HepG2 (cell line): ENCODE results near the gene FNDC3B. TPM values are rescaled to one million over a fixed set of nuclear protein-coding genes. Genes with fewer than 3 reads are reported as not detected.
"Not testable (repeated sequence)": the region's sequence is repeated elsewhere in the genome, so short reads cannot be mapped to it uniquely, and the experiment has no call there.

Experiments
- ATAC-seq: fragments of 200-7000 bp; cut with Tn5 transposase; 3 replicates; pipeline ENCODE4 v1.9.1; 2020; ENCODE audit warnings: mild to moderate bottlenecking, moderate library complexity
- BruUV-seq: library from RNA; stranded (reverse); fragments of 400-500 nt; replicated peaks from 2 replicates; lab custom pipeline; 2021; lab: Mats Ljungman, UMichigan
- CTCF ChIA-PET: fragments of 300-600 bp; formaldehyde crosslinking; extraction: SDS; loops from one replicate; lab custom pipeline; 2021; ENCODE audit warnings: low total read pairs, inconsistent platforms, low intra/inter-chr PET ratio; lab: Yijun Ruan, JAX
- POLR2A ChIA-PET: fragments of 350-600 bp; sonication (Branson Sonifier 250); formaldehyde crosslinking; loops from one replicate; lab custom pipeline; 2020; ENCODE audit warnings: antibody characterized with exemption, inconsistent platforms; lab: Yijun Ruan, JAX
- DNase-seq: peaks from one replicate; pipeline ENCODE4 v3.0.0-alpha.2; 2015; ENCODE audit warnings: low spot score
- FAIRE-seq: peaks from 3 replicates; lab custom pipeline; 2011; peaks lifted over from hg19 to GRCh38; lab: Jason Lieb, UNC
- H2AFZ ChIP-seq: one replicate; pipeline ENCODE4 v1.6.1; 2011; ENCODE audit warnings: low read length, inconsistent platforms
- H3K27ac ChIP-seq: fragments of 300-600 bp; 3 replicates; pipeline ENCODE4 v1.8.0; 2011; ENCODE audit warnings: mixed run types, mild to moderate bottlenecking, mixed read lengths, low read length, inconsistent platforms; ENCODE audit not compliant: insufficient read depth; ENCODE audit errors: extremely low read length
- H3K27me3 ChIP-seq, 2 experiments: fragments of 200-600 bp in 1 of 2; 2 replicates in 1 of 2; 3 replicates in 1 of 2; pipeline versions ENCODE4 v1.6.0 to v1.8.0; 2011; ENCODE audit warnings: low read length in 2 of 2, mild to moderate bottlenecking in 2 of 2, moderate library complexity in 2 of 2, inconsistent platforms in 1 of 2; ENCODE audit not compliant: insufficient read depth in 2 of 2, control insufficient read depth in 1 of 2
- H3K36me3 ChIP-seq, 2 experiments: fragments of 200-600 bp in 1 of 2; replicated peaks in 1 of 2; 2 replicates in 1 of 2; 3 replicates in 1 of 2; pipeline versions ENCODE4 v1.5.1 to v1.8.0; 2011; ENCODE audit warnings: low read length in 2 of 2, inconsistent platforms in 1 of 2; ENCODE audit not compliant: insufficient read depth in 2 of 2, control insufficient read depth in 1 of 2
- H3K4me1 ChIP-seq: 2 replicates; pipeline ENCODE4 v1.5.1; 2012; ENCODE audit warnings: low read length, inconsistent platforms; ENCODE audit not compliant: insufficient read depth
- H3K4me2 ChIP-seq: 2 replicates; pipeline ENCODE4 v1.6.0; 2011; ENCODE audit warnings: low read depth, low read length, inconsistent platforms
- H3K4me3 ChIP-seq, 3 experiments: fragments of 200-600 bp in 1 of 3; sonication (generic), shearing (Covaris generic) in 1 of 3; replicated peaks in 1 of 3; 2 replicates each; pipeline ENCODE4 v1.5.1; 2011 to 2016; ENCODE audit warnings: low read length in 3 of 3, inconsistent platforms in 2 of 3, low read depth in 2 of 3, mild to moderate bottlenecking in 2 of 3, control low read depth in 1 of 3, mixed read lengths in 1 of 3; ENCODE audit not compliant: insufficient read depth in 1 of 3
- H3K79me2 ChIP-seq: one replicate; pipeline ENCODE4 v1.6.1; 2011; ENCODE audit warnings: low read length, inconsistent platforms; ENCODE audit not compliant: insufficient read depth
- H3K9ac ChIP-seq: 2 replicates; pipeline ENCODE4 v1.6.0; 2011; ENCODE audit warnings: mild to moderate bottlenecking, low read depth, low read length, inconsistent platforms; ENCODE audit not compliant: insufficient read depth
- H3K9me3 ChIP-seq: 2 replicates; pipeline ENCODE4 v1.5.1; 2012; ENCODE audit warnings: mild to moderate bottlenecking, low read length
- H4K20me1 ChIP-seq: 2 replicates; pipeline ENCODE4 v1.6.0; 2011; ENCODE audit warnings: inconsistent platforms, mild to moderate bottlenecking, low read length, moderate library complexity; ENCODE audit not compliant: insufficient read depth
- IRF2 ChIP-seq: IDR thresholded peaks from 2 replicates; pipeline ENCODE4 v1.6.1; 2018; ENCODE audit warnings: missing genetic modification reagents, missing compliant biosample characterization
- RBM22 ChIP-seq: fragments of 200-400 bp; formaldehyde crosslinking; optimal IDR thresholded peaks from 2 replicates; pipeline ENCODE3; 2017; ENCODE audit warnings: mild to moderate bottlenecking, low read length, moderate library complexity
- WGBS: methylation state at CpG from one replicate; pipeline ENCODE4 v1.1.6; 2017; ENCODE audit warnings: low lambda C conversion rate; 5-methylcytosine and 5-hydroxymethylcytosine counted together
- in situ Hi-C: cut with HindIII; loops from 2 replicates; pipeline ENCODE4 v1.10.0; 2017; ENCODE audit warnings: low pct_unique_long_range_greater_than_20kb; ENCODE audit not compliant: extremely low pct_ligation_motif_present
- intact Hi-C: fragments of 100-400 bp; cut with micrococcal nuclease; formaldehyde crosslinking; loops from one replicate; pipeline ENCODE4 v1.10.0; 2022; ENCODE audit not compliant: unreplicated experiment
- polyA plus RNA-seq, 8 experiments: library from polyadenylated mRNA; depleted of rRNA in 3 of 8; stranded (reverse) in 7 of 8; unstranded in 1 of 8; fragments of >200 nt; fragmentation: Illumina TruSeq in 4 of 8; extraction: Trizol in 4 of 8; gene quantifications; 2 replicates each; pipeline versions ENCODE4 v1.2.1 to v1.2.3, GENCODE V29; 2011 to 2016; ENCODE audit warnings: low read depth in 4 of 8, missing spikeins in 1 of 8, mixed read lengths in 1 of 8; ENCODE audit not compliant: insufficient read depth in 1 of 8
- total RNA-seq, 5 experiments: library from RNA; depleted of rRNA; stranded (reverse); fragments of >200 nt; fragmentation: Illumina TruSeq; extraction: Trizol; gene quantifications; 2 replicates each; pipeline ENCODE4 v1.2.3, GENCODE V29; 2016; ENCODE audit warnings: low read depth in 1 of 5
- TF ChIP-seq, protein P1 (sequence below): fragments of 450-650 bp; IDR thresholded peaks from 2 replicates; pipeline ENCODE4 v1.6.1; 2017; ENCODE audit warnings: mild to moderate bottlenecking

FNDC3B gene
- total and polyA plus RNA-seq, 2 of the 13 experiments (the other 11 are each of a cell fraction or from before 2014, with no cell fraction given): 74.8 to 103 TPM

DNA sequence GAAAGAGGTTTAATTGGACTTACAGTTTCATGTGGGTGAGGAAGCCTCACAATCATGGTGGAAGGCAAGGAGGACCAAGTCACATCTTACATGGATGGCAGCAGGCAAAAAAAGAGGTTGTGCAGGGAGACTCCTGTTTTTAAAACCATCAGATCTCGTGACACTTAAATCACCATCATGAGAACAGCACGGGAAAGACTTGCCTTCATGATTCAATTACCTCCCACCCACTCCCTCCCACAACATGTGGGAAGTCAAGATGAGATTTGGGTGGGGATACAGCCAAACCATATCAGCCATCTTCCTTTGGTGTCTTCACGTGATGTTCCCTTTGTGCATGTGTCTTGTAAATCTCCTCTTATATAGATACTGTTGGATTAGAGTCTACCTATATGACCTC is 204.0 kb downstream of the FNDC3B start:
- H2AFZ ChIP-seq, POLR2A ChIA-PET, ATAC-seq, H3K27ac ChIP-seq, H3K4me2 ChIP-seq, intact Hi-C loops, H3K4me3 ChIP-seq, BruUV-seq, DNase-seq, H3K9me3 ChIP-seq, in situ Hi-C loops, FAIRE-seq, CTCF ChIA-PET, H3K9ac ChIP-seq, H3K4me1 ChIP-seq, H3K27me3 ChIP-seq: not testable (repeated sequence)
- peaks cover 36 to 75% of the 10 kb centered on the region in 2 experiments for H3K36me3 ChIP-seq
- peaks cover 93% of the 10 kb centered on the region for H4K20me1 ChIP-seq
- 67% methylated on average over 3 of the region's 3 CpGs for WGBS
- TF ChIP-seq RBM22: peak; percentile 37
- TF ChIP-seq IRF2 (CRISPR knock-in tag): 0 out of 2 replicates have a peak, but pooled peaks have one; percentile 31
- peaks cover 91% of the 10 kb centered on the region for H3K79me2 ChIP-seq

DNA sequence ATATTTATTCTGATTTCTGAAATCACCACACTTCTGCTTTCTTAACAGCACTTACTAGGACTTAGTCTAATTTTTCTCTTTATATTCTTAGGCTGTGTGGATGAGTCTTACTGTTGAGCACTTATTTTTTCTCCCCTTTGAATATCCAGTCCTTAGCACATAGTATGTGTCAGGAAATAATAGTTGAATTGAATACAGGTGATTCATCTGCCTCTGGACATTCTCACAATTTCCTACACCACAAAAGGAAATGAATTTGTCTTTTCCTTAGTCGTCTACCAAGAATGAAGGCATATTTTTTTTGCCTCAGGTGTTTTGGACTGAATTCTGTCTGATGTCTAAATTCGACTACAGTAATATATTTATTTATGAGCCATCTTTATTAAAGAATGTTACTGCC is 204.6 kb downstream of the FNDC3B start:
- FAIRE-seq: no peak
- intact Hi-C loops: no loop called here
- POLR2A ChIA-PET: no interaction called here

More for the DNA sequence above, 204.6 kb downstream of the FNDC3B start:
- CTCF ChIA-PET: no interaction called here
- Histone ChIP-seq H4K20me1 (peaks cover 92% of the 10 kb centered on the region), H3K36me3 (peaks cover 36 to 77% of the 10 kb centered on the region in 2 experiments), H2AFZ (no peak overlapping the region), H3K9ac (no peak overlapping the region), H3K27ac (no peak overlapping the region), H3K4me1 (no peaks in the 10 kb centered on the region; the same call in 1 of the 2 replicates), H3K4me3 (no peak overlapping the region), H3K4me2 (no peak overlapping the region), H3K79me2 (peaks cover 89% of the 10 kb centered on the region), H3K9me3 (peaks cover 10% of the 10 kb centered on the region; the same call in 1 of the 2 replicates), H3K27me3 (no peaks in the 10 kb centered on the region)
- TF ChIP-seq, protein P1, sequence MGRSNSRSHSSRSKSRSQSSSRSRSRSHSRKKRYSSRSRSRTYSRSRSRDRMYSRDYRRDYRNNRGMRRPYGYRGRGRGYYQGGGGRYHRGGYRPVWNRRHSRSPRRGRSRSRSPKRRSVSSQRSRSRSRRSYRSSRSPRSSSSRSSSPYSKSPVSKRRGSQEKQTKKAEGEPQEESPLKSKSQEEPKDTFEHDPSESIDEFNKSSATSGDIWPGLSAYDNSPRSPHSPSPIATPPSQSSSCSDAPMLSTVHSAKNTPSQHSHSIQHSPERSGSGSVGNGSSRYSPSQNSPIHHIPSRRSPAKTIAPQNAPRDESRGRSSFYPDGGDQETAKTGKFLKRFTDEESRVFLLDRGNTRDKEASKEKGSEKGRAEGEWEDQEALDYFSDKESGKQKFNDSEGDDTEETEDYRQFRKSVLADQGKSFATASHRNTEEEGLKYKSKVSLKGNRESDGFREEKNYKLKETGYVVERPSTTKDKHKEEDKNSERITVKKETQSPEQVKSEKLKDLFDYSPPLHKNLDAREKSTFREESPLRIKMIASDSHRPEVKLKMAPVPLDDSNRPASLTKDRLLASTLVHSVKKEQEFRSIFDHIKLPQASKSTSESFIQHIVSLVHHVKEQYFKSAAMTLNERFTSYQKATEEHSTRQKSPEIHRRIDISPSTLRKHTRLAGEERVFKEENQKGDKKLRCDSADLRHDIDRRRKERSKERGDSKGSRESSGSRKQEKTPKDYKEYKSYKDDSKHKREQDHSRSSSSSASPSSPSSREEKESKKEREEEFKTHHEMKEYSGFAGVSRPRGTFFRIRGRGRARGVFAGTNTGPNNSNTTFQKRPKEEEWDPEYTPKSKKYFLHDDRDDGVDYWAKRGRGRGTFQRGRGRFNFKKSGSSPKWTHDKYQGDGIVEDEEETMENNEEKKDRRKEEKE: no peak
- peak; percentile 10; the same call in 2 of the 3 replicates for ATAC-seq
- 96% methylated on average over 2 of the region's 2 CpGs for WGBS
- in situ Hi-C loops: no loop called here
- BruUV-seq: no TSS peak
- DNase-seq: no peak
